Measurements from ENCODE around the gene SCLT1. TPM values are rescaled to one million over a fixed set of nuclear protein-coding genes. Genes with fewer than 3 reads are reported as not detected.

SCLT1 gene
- total RNA-seq, 1 experiment from 2014 or later = 13.3 TPM

GRCh38 chr4:128880662-128881061 lies 212.7 kb downstream of the SCLT1 start:
- no peaks in the 10 kb centered on the region for H3K36me3 ChIP-seq (ENCODE audit: control insufficient read depth in 1 of 2, insufficient read depth in 2 of 2, low read length in 2 of 2)
- H3K79me2 ChIP-seq (ENCODE audit: insufficient read depth, low read length) = no peaks in the 10 kb centered on the region
- no peak overlapping the region for H3K4me3 ChIP-seq (replicated peaks in 1 of 2; ENCODE audit: low read depth in 1 of 2, low read length in 2 of 2)
- ChIA-PET RAD21 (ENCODE audit: low non-redundant PET in 1 of 2, low total read pairs in 2 of 2, uncharacterized antibody in 2 of 2, unreplicated experiment in 2 of 2) (no interaction called here), POLR2A (no interaction called here), CTCF (no interaction called here)
- H3K9me3 ChIP-seq (ENCODE audit: control insufficient read depth in 1 of 2, insufficient read depth in 1 of 2, low read depth in 1 of 2, low read length in 2 of 2) = no peaks in the 10 kb centered on the region
- DNase-seq (ENCODE audit: low read depth, low spot score) (no peak), ATAC-seq (no peak)
- H3K27me3 ChIP-seq (ENCODE audit: insufficient read depth, low read length) = no peaks in the 10 kb centered on the region
- no peaks in the 10 kb centered on the region for H4K20me1 ChIP-seq (ENCODE audit: insufficient read depth)
- TF ChIP-seq POLR2AphosphoS5 (IDR thresholded peaks at IDR 0.05; ENCODE audit: low read depth, low read length) = no peak
- TF ChIP-seq ATF3 (IDR thresholded peaks at IDR 0.05) = no peak
- no peak for TF ChIP-seq EZH2 (IDR thresholded peaks at IDR 0.05)
- TF ChIP-seq EZH2phosphoT487 (IDR thresholded peaks at IDR 0.05; ENCODE audit: borderline replicate concordance) = no peak
- no peak for TF ChIP-seq SP1 (IDR thresholded peaks at IDR 0.05; ENCODE audit: low read depth)
- BruUV-seq (replicated peaks) = no TSS peak
- intact Hi-C loops (cut with micrococcal nuclease) = no loop called here
- H2AFZ ChIP-seq (ENCODE audit: low read depth, low read length, poor library complexity, severe bottlenecking) = no peak overlapping the region
- no peak overlapping the region for H3K27ac ChIP-seq (ENCODE audit: low read depth, low read length)
- no peaks in the 10 kb centered on the region for H3K4me1 ChIP-seq (ENCODE audit: control insufficient read depth in 1 of 2, insufficient read depth in 2 of 2, low read length in 2 of 2)
- no peak overlapping the region for H3K9ac ChIP-seq (ENCODE audit: low read length)
- no peaks in the 10 kb centered on the region for H3K9me2 ChIP-seq (ENCODE audit: insufficient read depth)
- H3K4me2 ChIP-seq (ENCODE audit: low read length) = no peak overlapping the region

GRCh38 chr4:128879971-128880370 lies 213.4 kb downstream of the SCLT1 start:
- Histone ChIP-seq H3K36me3 (ENCODE audit: control insufficient read depth in 1 of 2, insufficient read depth in 2 of 2, low read length in 2 of 2) (no peaks in the 10 kb centered on the region), H3K4me1 (ENCODE audit: control insufficient read depth in 1 of 2, insufficient read depth in 2 of 2, low read length in 2 of 2) (no peaks in the 10 kb centered on the region), H2AFZ (ENCODE audit: low read depth, low read length, poor library complexity, severe bottlenecking) (no peak overlapping the region), H3K27me3 (ENCODE audit: insufficient read depth, low read length) (no peaks in the 10 kb centered on the region), H3K79me2 (ENCODE audit: insufficient read depth, low read length) (no peaks in the 10 kb centered on the region), H3K27ac (ENCODE audit: low read depth, low read length) (no peak overlapping the region), H3K9me3 (ENCODE audit: control insufficient read depth in 1 of 2, insufficient read depth in 1 of 2, low read depth in 1 of 2, low read length in 2 of 2) (no peaks in the 10 kb centered on the region), H3K4me2 (ENCODE audit: low read length) (no peak overlapping the region), H3K9ac (ENCODE audit: low read length) (no peak overlapping the region), H3K9me2 (ENCODE audit: insufficient read depth) (no peaks in the 10 kb centered on the region), H4K20me1 (ENCODE audit: insufficient read depth) (no peaks in the 10 kb centered on the region), H3K4me3 (replicated peaks in 1 of 2; ENCODE audit: low read depth in 1 of 2, low read length in 2 of 2) (no peak overlapping the region)
- ChIA-PET CTCF (no interaction called here), RAD21 (ENCODE audit: low non-redundant PET in 1 of 2, low total read pairs in 2 of 2, uncharacterized antibody in 2 of 2, unreplicated experiment in 2 of 2) (no interaction called here), POLR2A (no interaction called here)
- TF ChIP-seq SIN3A (IDR thresholded peaks at IDR 0.05; ENCODE audit: low read depth) (no peak), POLR2A (IDR thresholded peaks at IDR 0.05; ENCODE audit: borderline replicate concordance, extremely low read depth, insufficient read depth, insufficient read length) (no peak), MAX (IDR thresholded peaks at IDR 0.05) (no peak), CBX3 (IDR thresholded peaks at IDR 0.05; ENCODE audit: low read depth) (no peak), CEBPB (IDR thresholded peaks at IDR 0.05; ENCODE audit: low read depth) (no peak), ZBTB33 (IDR thresholded peaks at IDR 0.05; ENCODE audit: extremely low read depth, insufficient replicate concordance, low read length) (no peak), FOSL1 (IDR thresholded peaks at IDR 0.05; ENCODE audit: low read depth) (no peak), EZH2phosphoT487 (IDR thresholded peaks at IDR 0.05; ENCODE audit: borderline replicate concordance) (no peak)
- no TSS peak for BruUV-seq (replicated peaks)
- intact Hi-C loops (cut with micrococcal nuclease) = no loop called here
- no peak for ATAC-seq
- no peak for DNase-seq (ENCODE audit: low read depth, low spot score)

Data from HCT116 (cell line).